Epidermal melanocyte (primary cell): Measurements from ENCODE around the gene APH1A.
"Not testable (repeated sequence)": the region's sequence is repeated elsewhere in the genome, so short reads cannot be mapped to it uniquely, and the experiment has no call there.

Experiments used
- DNase-seq: peaks from one replicate; pipeline ENCODE4 v3.0.0; 2011; ENCODE audit warnings: low spot score; ENCODE audit not compliant: insufficient read length

APH1A gene

DNA sequence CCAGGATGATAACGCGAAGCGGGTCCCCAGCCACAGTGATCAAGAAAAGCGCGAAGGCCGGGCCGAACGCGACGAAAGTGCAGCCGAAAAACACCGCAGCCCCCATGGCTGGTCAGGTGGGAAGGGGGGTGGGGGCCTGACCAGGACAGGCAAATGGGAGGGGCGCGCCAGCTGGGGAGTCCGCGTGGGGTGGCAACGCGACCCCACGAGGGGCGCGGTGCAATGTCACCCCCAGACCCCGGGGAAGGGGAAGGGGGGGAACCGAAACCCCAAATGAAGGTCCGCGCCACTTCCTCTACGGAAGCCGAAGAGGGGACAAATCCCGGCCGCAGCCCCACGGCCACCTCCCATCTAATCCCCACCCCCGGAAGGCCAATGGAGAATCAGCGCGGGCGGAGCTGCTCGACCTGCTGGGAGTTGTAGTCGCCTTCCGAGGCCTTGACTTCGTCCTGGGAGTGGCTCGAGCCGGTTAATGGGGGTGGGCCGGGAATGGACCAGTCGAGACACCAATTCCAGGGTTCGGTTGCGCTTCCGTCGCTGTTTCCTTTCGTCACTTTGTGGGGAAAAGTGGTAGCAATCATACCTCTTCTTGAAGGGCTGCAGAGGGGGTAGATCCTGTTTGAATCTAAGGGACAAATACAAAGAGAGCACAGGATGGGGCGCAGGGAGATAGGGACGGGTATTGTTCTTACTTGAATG, at the start of gene APH1A:
Gene APH1A, minus strand, starts transcription at position 312 of the 699 bp plus-strand sequence. Its CDS starts 206 bp downstream, at position 106.
- DNase-seq, result peak; percentile 97

DNA sequence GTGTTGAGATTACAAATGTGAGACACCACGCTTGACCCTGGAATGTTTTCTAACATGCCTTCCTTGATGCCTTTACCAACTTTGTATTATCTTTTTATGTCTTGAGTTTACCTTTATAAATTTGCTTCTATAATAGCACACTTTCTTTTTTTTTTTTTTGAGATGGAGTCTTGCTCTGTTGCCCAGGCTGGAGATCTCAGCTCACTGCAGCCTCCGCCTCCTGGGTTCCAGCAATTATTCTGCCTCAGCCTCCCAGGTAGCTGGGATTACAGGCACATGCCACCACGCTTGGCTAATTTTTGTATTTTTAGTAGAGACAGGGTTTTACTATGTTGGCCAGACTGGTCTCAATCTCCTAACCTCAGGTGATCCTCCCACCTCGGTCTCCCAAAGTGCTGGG, 45.9 kb upstream of the APH1A start:
- DNase-seq, result not testable (repeated sequence)

DNA sequence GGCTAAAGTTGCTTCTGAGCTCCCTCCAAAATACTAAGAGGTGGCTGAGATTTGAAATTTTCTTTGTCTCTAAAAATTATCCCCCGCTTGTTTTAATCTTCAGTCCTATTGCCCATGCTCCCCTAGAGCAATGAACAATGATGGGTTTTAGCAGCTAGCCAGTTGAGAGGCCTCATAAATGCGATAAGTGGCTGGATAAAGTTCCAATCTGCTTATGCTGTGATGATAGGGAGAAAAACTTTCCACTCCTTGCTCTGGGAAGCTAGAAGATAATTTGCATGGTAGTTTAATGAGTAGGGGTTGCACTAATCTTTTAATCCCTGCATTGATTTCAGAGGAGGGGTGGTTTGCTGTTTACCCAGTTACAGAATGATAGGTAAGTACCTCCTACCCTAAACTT, 42.9 kb upstream of the APH1A start:
- no peak for DNase-seq

DNA sequence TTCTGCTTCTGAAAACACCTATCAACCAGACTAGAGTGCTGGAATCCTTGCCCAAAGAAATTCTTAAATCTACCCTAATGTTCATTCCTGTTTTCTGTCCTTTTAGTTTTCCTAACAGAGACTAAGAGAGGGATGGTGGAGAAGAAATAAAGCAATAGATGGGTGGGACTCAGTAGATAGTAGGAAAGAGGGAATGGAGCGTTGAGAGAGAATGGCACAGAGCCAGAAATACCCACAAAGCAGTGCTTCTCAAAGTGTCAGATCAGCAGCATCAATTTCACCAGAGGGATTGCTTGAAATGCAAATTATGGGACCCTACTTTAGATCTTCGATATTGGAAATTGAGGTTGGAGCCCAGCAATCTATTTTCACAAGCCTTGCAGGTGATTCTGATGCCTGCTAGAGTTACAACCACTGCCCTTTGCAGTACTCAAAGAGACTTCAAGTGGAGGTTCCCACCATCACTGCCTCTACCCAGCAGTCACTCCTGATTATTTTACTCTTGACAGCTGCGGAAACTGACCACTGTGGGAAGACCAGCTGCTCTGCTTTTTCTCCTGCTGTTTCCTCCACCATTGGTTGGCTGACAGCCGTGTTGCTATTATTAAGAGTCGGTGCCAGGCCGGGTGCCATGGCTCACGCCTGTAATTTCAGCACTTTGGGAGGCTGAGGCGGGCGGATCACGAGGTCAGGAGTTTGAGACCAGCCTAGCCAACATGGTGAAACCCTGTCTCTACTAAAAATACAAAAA, 41.1 kb upstream of the APH1A start:
- DNase-seq, result no peak

DNA sequence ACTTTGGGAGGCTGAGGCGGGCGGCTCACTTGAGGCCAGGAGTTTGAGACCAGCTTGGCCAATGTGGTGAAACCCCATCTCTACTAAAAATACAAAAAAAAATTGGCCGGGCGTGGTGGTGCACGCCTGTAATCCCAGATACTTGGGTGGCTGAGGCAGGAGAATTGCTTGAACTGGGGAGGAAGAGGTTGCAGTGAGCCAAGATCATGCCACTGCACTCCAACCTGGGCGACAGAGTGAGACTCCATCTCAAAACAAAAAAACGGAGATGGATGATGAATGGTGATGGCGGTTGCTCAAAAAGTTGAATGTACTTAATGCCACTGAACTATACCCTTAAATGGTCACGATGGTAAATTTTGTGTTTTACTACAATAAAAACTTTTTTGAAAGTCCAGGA, 39.8 kb upstream of the APH1A start:
- not testable (repeated sequence) for DNase-seq

DNA sequence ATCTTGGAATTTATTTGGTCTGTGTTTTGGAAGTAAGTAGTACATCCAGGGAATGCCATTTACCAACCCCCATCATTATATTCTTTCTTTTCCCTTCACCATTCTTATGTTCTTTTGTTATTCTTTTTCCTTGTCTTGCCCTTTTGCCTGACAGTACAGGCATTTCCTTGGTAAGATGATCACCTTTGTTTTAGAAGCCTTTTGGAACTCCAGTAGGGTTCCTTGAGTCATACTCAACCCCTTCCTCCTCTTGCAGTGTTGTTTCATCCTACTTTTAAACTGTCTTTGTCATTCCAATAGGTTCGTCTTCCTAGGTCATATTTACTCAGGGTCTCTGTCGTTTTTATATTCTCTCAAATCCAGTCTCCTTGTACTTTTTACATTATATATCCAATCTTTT, 34.1 kb upstream of the APH1A start:
- DNase-seq, result no peak

DNA sequence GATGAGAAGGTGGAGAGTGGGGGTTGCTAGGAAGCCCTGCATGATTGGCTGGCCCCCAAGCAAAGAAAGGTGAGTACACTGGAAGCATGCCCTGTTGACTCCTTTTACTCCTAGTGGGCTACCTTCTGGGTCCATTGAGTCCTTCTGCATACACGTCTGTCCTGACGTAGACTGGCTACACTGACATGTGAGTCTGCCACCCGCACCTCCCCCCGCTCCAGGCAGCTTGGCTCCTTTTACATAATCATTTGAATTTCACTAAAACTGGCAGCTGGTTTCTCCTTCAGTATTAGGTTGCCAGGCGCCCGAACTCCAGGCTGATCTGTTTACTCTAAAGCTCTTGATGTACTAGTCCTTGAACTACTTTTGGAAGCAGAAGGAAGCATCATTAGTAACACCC, 33.5 kb upstream of the APH1A start:
- DNase-seq, result no peak

DNA sequence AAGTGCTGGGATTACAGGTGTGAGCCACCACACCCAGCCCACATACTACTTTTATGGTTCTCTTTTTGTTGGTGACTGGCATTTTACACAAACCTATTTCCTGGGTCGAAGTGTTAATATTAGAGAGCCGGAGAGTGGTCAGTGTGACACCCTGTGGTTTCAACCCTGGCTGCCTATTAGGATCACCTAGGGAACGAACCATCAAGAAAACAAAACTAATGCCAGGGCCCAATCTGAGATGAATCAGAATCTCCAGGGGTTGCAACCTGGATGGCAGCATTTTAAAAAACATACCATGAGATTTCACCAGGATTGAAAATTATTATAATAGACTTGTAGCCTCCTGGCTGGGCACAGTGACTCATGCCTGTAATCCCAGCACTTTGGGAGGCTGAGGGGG, 30.9 kb upstream of the APH1A start:
- no peak for DNase-seq

DNA sequence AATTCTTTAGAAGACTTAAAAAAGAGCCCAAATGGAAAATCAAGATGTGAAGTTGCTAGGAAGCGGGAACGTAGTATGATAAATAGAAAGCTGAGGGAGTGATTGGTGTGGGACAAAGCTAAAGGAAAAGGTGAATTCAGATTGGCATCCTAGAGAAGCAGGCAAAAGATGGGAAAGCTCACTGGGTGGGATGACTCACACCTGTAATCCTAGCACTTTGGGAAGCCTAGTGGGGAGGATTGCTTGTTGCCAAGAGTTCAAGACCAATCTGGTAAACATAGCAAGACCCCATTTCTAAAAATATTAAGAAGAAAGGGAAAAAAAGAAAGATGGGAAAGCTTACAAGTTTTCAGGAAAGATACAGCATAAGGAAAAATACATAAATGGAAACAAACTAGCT, 26.7 kb upstream of the APH1A start:
- DNase-seq, result no peak

DNA sequence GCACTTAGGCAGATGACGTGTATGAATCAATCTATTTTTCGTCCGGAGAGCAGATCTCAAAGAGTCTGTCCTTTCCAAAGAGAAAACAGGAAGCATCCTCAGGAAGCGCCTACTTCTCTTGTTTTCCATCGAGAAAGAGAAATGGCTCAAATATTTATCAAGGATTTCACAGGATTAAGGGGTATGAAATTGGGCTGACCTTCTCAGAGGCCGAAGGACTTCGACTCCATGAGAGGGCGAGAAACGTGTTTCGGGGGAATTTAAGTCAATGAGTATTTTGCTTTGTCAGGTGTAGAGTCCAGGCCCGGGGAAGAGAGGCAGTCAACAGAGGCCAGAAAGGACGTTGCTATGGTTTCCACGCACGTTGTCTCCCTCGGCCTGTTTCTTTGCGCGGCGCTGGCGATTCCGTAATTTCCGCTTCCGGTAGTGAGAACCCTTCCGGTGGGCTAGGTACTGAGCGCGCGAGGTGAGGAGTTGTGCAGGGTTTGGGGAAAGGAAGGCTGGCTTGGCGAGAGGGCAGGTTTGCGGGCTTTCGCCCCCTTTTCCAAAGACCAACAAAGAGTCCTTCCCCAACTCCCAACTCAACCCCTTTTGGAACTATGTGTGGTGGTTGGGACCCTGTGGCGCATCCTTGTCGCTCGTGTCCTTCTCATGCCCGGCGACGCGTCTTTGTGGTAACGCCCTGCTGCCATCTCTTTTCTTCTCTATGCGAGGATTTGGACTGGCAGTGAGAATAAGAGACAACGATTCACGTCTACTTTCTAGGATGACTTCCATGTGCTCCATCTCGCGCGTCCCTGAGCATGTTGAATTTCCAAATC, 24.8 kb upstream of the APH1A start, which contains the start of gene MRPS21:
Gene MRPS21, plus strand, starts transcription at position 429 of the 821 bp plus-strand sequence. CDS start 506 bp downstream, outside the sequence.
- DNase-seq, result peak; percentile 68

DNA sequence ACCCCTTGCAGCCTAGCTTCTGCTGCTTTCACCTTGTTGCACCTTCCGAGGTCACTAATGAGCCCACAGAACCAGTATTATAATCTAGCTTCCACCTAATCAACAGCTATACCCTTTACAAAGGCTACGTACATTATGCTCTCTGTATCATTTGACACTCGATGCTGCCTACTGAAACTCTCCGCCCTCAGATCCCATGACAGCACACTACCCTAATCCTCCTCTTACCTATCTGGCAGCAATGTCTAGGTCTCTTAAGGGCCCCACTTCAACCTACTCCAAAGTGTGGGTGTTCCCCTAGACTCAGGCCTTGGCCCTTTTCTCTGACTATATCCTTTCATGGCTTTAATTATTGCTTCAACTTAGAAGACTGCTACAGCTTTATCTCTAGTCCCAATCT, 20.0 kb upstream of the APH1A start:
- DNase-seq, result no peak

DNA sequence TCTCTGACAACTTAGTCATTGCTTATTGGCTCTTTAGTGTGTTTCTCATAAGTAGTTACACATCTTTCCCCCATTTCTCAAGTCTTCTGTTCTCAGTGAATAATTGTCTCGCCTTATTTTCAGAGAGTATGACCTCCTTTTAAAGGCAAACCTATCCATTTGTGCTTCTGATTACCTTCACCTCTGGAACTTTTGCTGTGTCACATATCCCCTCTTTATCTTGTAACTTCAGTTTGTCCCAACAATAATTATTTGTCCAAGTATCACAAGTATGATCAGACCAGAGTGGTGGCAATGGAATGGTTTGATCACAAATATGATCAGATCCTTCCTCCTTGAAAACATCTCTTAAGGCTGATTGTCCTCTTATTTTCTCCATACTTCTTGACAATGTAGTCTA, 19.6 kb upstream of the APH1A start:
- no peak for DNase-seq

DNA sequence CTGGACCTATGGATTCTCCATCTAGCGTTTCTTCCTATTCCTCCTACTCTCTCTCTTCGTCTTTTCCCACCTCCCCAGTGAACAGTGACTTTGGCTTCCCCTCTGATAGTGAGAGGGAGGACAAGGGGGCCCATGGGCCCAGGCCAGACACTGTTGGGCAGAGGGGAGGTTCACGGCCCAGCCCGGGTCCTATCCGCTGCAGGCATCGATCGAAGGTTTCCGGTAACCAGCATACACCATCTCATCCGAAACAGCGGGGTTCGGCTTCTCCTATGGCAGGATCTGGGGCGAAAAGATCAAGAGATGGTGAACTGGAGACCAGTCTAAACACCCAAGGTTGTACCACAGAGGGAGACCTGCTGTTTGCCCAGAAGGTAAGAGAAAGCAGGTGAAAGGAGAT, 14.4 kb upstream of the APH1A start:
- DNase-seq, result no peak

DNA sequence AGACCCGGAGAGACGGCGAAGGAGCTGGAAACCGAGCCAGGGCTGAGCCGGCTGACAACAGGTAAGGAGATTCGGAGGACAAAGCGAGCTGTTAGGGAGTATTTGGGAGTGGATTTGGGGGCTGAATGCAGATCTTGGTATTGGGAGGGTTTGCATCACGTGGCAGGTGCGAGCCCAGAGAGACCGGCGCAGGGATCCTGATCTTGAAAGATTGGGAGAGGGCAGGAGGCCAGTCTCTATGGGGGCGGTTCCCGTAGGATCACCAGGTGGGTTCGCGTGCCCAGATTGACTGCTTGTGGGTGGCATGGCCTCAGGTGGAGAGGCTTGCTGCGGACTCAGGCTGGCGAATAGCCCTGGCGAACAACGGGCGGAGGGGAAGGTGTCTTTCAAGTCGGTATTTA, 13.7 kb upstream of the APH1A start:
- no peak for DNase-seq

DNA sequence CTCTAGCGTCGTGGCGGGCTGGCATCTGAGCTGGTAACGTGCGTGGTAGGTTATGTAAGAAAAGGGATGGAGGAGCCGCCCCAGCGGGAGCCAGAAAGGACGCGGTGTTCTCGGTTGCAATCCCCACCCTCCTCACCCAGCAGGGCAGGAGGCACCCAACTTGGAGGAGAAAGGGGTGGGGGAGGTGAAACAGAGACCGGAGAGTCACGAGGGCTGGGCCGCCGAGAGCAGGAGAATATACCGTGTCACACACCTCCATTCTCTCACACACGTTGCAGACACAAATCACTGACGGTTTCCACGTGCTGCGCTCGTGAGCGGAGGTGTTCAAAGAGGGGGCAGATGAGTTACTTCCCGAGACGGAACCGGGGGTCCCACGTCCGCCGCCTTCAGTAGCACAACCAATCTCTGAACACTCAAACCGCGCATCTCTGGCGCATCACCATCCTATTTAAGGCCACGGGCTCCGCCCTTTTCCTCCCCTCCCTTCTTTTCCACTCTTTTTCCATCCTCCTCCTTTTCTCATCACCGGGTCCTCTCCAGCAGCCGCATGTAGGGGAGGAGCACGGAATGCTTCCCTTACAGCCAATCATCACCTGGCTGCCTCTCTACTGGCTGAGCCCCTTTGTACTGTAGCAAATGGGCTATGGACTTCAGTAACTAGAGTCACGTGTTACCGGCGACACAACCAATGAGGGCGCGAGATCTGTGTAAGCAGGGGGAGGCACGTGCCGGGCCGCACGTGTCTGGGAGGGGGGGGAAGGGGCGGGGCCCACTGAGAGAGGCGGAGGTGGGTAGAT, 13.1 kb upstream of the APH1A start, which contains the start of gene CIART:
Gene CIART, plus strand, starts transcription at position 797 of the 800 bp plus-strand sequence. CDS start 714 bp downstream, outside the sequence.
- peak; percentile 92 for DNase-seq

DNA sequence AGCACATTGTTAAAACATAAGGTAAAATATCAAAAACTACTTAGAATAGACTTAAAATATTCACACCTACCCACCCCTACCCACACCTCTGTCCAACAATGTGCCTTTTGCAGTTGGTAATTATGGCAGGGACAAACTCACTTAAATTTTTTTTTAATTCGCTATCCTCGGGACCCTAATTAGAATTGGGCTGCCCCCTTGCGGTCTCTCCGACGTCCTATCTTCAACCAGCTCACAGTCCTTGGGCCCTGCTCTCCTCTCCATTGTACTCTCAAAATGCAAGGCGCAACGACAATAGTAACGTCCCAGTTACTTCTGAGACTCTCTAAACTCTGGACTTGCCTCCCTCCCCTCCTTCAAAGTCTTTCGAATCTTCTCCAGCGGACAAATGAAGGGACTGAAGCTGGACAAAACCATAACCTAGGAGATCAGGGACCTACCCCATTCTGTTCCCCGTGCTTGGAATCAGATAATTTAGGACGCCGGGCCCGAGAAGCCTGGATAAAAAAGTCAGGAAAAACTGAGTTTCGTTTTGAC, 12.5 kb upstream of the APH1A start:
- no peak for DNase-seq

DNA sequence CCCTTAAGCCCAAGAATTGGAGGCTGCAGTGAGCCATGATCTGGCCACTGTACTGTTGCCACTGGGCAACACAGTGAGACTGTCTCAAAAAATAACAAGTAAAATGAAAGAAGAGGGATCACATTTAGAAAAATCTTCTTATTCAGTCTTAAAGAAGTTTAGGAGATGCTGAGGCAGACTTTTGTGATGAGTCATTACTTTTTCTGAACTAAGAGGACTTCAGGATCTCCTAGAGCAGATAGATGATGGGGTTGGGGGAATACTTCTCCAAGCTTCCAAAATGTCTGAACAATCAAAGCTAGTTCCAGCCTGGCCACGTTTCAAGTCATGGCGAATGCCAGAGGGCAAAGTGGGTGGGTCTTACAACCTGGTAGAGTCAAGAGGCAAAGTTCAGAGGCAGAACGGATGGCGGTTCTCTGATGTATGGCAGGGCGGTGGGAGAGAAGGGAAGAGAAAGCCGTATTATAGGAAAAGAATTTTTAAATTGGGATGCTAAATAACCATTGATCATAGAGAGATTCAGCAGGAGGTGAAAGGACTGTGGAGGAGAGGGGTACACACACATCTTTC, 11.4 kb upstream of the APH1A start:
- DNase-seq, result no peak

DNA sequence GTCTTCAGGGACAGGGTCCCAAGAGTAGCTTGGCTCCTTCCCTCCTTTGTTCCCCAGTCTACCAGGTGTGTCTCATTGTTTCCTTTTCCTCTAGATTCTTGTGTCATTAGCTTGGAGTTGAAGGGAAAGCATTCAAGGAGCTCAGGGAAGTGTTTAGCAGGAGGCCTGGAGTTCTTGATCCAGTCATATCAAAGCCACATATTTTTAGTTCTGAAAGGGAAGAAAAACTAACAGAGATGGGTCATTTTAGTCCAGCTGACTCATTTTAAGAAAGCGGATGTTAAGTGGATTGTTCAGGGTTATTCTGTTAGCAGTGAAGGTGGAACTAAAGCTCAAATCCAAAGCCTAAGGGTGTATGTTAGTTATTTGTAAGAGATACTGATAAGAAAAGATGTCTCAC, 4.5 kb upstream of the APH1A start:
- no peak for DNase-seq

DNA sequence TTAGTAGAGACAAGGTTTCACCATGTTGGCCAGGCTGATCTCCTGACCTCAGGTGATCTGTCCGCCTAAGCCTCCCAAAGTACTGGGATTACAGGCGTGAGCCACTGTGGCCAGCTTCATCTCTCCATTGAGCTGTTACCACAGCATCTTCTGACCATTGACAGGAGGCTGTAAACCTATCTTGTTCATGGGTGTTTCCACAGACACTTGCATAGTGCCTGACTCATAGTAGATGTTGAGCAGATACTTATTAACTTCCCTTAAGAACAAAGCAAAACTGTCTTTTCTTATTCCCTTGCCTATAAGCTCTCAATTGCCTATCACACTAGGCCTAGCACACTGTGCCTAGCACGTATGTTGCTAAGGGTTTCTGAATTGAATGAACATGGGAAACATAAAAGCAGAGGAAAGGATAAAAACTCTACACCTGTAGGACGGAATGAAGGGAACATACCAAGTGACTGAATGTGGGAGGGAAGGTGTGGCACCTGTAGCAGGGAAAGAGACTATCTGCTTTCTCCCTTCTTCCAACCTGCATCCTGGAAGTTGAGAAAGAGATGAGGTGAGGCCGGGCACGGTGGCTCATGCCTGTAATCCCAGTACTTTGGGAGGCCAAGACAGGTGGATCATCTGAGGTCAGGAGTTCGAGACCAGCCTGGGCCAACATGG, 2.6 kb upstream of the APH1A start:
- DNase-seq, result no peak

DNA sequence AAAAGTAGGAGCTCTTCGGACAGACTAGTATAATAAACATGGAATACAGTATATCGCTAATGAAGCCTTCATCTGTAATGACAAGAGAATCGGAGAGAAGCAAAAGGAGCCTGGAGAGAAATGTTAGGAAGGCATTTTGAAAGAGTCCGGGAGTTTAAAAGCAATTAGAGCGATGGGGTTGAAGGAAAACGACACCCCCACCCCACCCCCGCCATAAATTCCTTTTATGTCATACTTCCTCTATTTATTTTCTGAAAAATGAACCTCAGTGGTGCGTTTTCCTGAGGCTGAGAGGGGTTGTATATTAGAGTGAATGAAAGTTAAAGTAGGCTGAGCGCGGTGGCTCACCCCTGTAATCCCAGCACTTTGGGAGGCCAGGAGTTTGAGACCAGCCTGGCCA, 635 bp upstream of the APH1A start:
- DNase-seq, result no peak
